HUES6 (cell line): Measurements from ENCODE around the gene RGS1.

Source experiments
- H3K27ac ChIP-seq: 2 replicates; pipeline ENCODE4 v1.7.0; 2013; ENCODE audit warnings: low read depth, mild to moderate bottlenecking, low read length, inconsistent platforms
- H3K27me3 ChIP-seq: 2 replicates; pipeline ENCODE4 v1.6.1; 2013; ENCODE audit warnings: low read length; ENCODE audit not compliant: control insufficient read depth, insufficient read depth
- H3K36me3 ChIP-seq: 2 replicates; pipeline ENCODE4 v1.6.1; 2013; ENCODE audit warnings: low read length; ENCODE audit not compliant: control insufficient read depth, insufficient read depth
- H3K4me1 ChIP-seq: 2 replicates; pipeline ENCODE4 v1.6.1; 2013; ENCODE audit warnings: low read length; ENCODE audit not compliant: control insufficient read depth, insufficient read depth
- H3K4me3 ChIP-seq: 2 replicates; pipeline ENCODE4 v1.5.1; 2013; ENCODE audit warnings: low read depth, low read length
- H3K9ac ChIP-seq: one replicate; pipeline ENCODE4 v1.6.1; 2013; ENCODE audit warnings: mild to moderate bottlenecking, low read length
- H3K9me3 ChIP-seq: 2 replicates; pipeline ENCODE4 v1.6.1; 2013; ENCODE audit warnings: low read depth, low read length; ENCODE audit not compliant: control insufficient read depth, insufficient read depth

The RGS1 gene

GRCh38 chr1:192538407-192539296, 36.9 kb upstream of the RGS1 start:
- Histone ChIP-seq H3K27ac (peak overlapping the region; percentile 52), H3K4me3 (no peak overlapping the region), H3K9ac (no peak overlapping the region), H3K36me3 (no peaks in the 10 kb centered on the region), H3K9me3 (no peaks in the 10 kb centered on the region), H3K27me3 (no peaks in the 10 kb centered on the region), H3K4me1 (peaks cover 14% of the 10 kb centered on the region)

GRCh38 chr1:192539297-192540092, 36.1 kb upstream of the RGS1 start:
- H3K27ac ChIP-seq: peak overlapping the region; percentile 52
- no peaks in the 10 kb centered on the region for H3K36me3 ChIP-seq
- H3K9ac ChIP-seq: peak overlapping the region; percentile 25
- H3K27me3 ChIP-seq: no peaks in the 10 kb centered on the region
- H3K4me3 ChIP-seq: no peak overlapping the region
- H3K4me1 ChIP-seq: peaks cover 14% of the 10 kb centered on the region
- no peaks in the 10 kb centered on the region for H3K9me3 ChIP-seq

GRCh38 chr1:192543445-192543844, 32.1 kb upstream of the RGS1 start:
- peaks cover 21% of the 10 kb centered on the region for H3K4me1 ChIP-seq
- H3K4me3 ChIP-seq: no peak overlapping the region
- H3K27ac ChIP-seq: no peak overlapping the region
- no peaks in the 10 kb centered on the region for H3K27me3 ChIP-seq
- H3K36me3 ChIP-seq: no peaks in the 10 kb centered on the region
- H3K9ac ChIP-seq: no peak overlapping the region
- no peaks in the 10 kb centered on the region for H3K9me3 ChIP-seq

GRCh38 chr1:192545896-192546521, 29.6 kb upstream of the RGS1 start:
- Histone ChIP-seq H3K9ac (no peak overlapping the region), H3K4me3 (no peak overlapping the region), H3K36me3 (no peaks in the 10 kb centered on the region), H3K4me1 (peaks cover 7% of the 10 kb centered on the region), H3K9me3 (no peaks in the 10 kb centered on the region), H3K27ac (no peak overlapping the region), H3K27me3 (no peaks in the 10 kb centered on the region)

GRCh38 chr1:192546596-192547190, 28.9 kb upstream of the RGS1 start:
- H3K36me3 ChIP-seq: no peaks in the 10 kb centered on the region
- no peak overlapping the region for H3K9ac ChIP-seq
- no peaks in the 10 kb centered on the region for H3K27me3 ChIP-seq
- H3K9me3 ChIP-seq: no peaks in the 10 kb centered on the region
- peaks cover 9% of the 10 kb centered on the region for H3K4me1 ChIP-seq
- H3K27ac ChIP-seq: no peak overlapping the region
- no peak overlapping the region for H3K4me3 ChIP-seq

- Histone ChIP-seq H3K36me3 (no peaks in the 10 kb centered on the region), H3K4me1 (peaks cover 9% of the 10 kb centered on the region), H3K9me3 (no peaks in the 10 kb centered on the region), H3K9ac (no peak overlapping the region), H3K27ac (no peak overlapping the region), H3K27me3 (no peaks in the 10 kb centered on the region), H3K4me3 (no peak overlapping the region)
These were observed 28.1 kb upstream of the RGS1 start for GRCh38 chr1:192547501-192547900.

- Histone ChIP-seq H3K9ac (no peak overlapping the region), H3K4me3 (no peak overlapping the region), H3K27ac (no peak overlapping the region), H3K4me1 (peaks cover 7% of the 10 kb centered on the region), H3K9me3 (no peaks in the 10 kb centered on the region), H3K36me3 (no peaks in the 10 kb centered on the region), H3K27me3 (no peaks in the 10 kb centered on the region)
These were observed 25.6 kb upstream of the RGS1 start for GRCh38 chr1:192549937-192550336.

GRCh38 chr1:192550922-192551534, 24.5 kb upstream of the RGS1 start:
- Histone ChIP-seq H3K36me3 (no peaks in the 10 kb centered on the region), H3K27me3 (no peaks in the 10 kb centered on the region), H3K9ac (no peak overlapping the region), H3K9me3 (no peaks in the 10 kb centered on the region), H3K4me3 (no peak overlapping the region), H3K4me1 (0 out of 2 replicates have a peak, but pooled peaks cover 2% of the 10 kb centered on the region), H3K27ac (no peak overlapping the region)

GRCh38 chr1:192552760-192553191, 22.8 kb upstream of the RGS1 start:
- Histone ChIP-seq H3K9ac (no peak overlapping the region), H3K9me3 (no peaks in the 10 kb centered on the region), H3K4me1 (0 out of 2 replicates have a peak, but pooled peaks cover 2% of the 10 kb centered on the region), H3K36me3 (no peaks in the 10 kb centered on the region), H3K27me3 (no peaks in the 10 kb centered on the region), H3K4me3 (no peak overlapping the region), H3K27ac (no peak overlapping the region)

- no peaks in the 10 kb centered on the region for H3K27me3 ChIP-seq
- H3K4me3 ChIP-seq: no peak overlapping the region
- H3K9ac ChIP-seq: no peak overlapping the region
- H3K36me3 ChIP-seq: no peaks in the 10 kb centered on the region
- no peaks in the 10 kb centered on the region for H3K9me3 ChIP-seq
- no peak overlapping the region for H3K27ac ChIP-seq
- H3K4me1 ChIP-seq: 0 out of 2 replicates have a peak, but pooled peaks cover 2% of the 10 kb centered on the region
These were observed 21.8 kb upstream of the RGS1 start for GRCh38 chr1:192553741-192554140.
